Adrenal gland (tissue), 5 donors: ENCODE results near the gene COL17A1.

Experiments used
- POLR2A ChIP-seq, 2 donors: fragments of 450-650 bp; IDR thresholded peaks; one replicate each; pipeline ENCODE4 v1.6.1; 2017; ENCODE audit warnings: antibody characterized with exemption in 2 of 2, mild to moderate bottlenecking in 2 of 2, moderate library complexity in 1 of 2
- TF ChIP-seq, protein P1 (sequence below), 6 experiments: fragments of 450-650 bp in 4 of 6; fragments of 200-600 bp in 2 of 6; sonication (generic) in 1 of 6; IDR thresholded peaks; 1 replicate in 5 of 6; 2 replicates in 1 of 6; pipeline versions ENCODE4 v1.5.1 to v1.8.0; 2016 to 2021; ENCODE audit warnings: antibody characterized with exemption in 6 of 6, mild to moderate bottlenecking in 2 of 6, moderate library complexity in 1 of 6
- donor health status: DM: no; HTN: no; CAD: no.

- TF ChIP-seq, protein P1, sequence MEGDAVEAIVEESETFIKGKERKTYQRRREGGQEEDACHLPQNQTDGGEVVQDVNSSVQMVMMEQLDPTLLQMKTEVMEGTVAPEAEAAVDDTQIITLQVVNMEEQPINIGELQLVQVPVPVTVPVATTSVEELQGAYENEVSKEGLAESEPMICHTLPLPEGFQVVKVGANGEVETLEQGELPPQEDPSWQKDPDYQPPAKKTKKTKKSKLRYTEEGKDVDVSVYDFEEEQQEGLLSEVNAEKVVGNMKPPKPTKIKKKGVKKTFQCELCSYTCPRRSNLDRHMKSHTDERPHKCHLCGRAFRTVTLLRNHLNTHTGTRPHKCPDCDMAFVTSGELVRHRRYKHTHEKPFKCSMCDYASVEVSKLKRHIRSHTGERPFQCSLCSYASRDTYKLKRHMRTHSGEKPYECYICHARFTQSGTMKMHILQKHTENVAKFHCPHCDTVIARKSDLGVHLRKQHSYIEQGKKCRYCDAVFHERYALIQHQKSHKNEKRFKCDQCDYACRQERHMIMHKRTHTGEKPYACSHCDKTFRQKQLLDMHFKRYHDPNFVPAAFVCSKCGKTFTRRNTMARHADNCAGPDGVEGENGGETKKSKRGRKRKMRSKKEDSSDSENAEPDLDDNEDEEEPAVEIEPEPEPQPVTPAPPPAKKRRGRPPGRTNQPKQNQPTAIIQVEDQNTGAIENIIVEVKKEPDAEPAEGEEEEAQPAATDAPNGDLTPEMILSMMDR (IDR thresholded peaks at IDR 0.05): no peak
- TF ChIP-seq POLR2A (IDR thresholded peaks at IDR 0.05): no peak
Measured at GRCh38 chr10:104096692-104097091, 11.0 kb upstream of the COL17A1 start.
